Mesendoderm (in vitro differentiated cells): Measurements from ENCODE around the gene BMP10.

Source experiments
- DNase-seq: peaks from one replicate; pipeline ENCODE4 v3.0.0; 2013
- H2AK5ac ChIP-seq: 2 replicates; pipeline ENCODE4 v1.6.1; 2013; ENCODE audit warnings: low read length, inconsistent platforms
- H2BK120ac ChIP-seq: 2 replicates; pipeline ENCODE4 v1.6.1; 2013; ENCODE audit warnings: low read depth, mild to moderate bottlenecking, low read length, moderate library complexity, mixed read lengths
- H2BK15ac ChIP-seq: replicated peaks from 2 replicates; pipeline ENCODE4 v1.6.1; 2013; ENCODE audit warnings: low read depth, mild to moderate bottlenecking, moderate library complexity
- H2BK5ac ChIP-seq: 2 replicates; pipeline ENCODE4 v1.6.1; 2013; ENCODE audit warnings: low read length, inconsistent platforms
- H3K18ac ChIP-seq: 2 replicates; pipeline ENCODE4 v1.6.1; 2013; ENCODE audit warnings: mild to moderate bottlenecking, low read length, mixed read lengths
- H3K23ac ChIP-seq: one replicate; pipeline ENCODE4 v1.6.1; 2013; ENCODE audit warnings: low read length
- H3K27ac ChIP-seq: 2 replicates; pipeline ENCODE4 v1.5.1; 2013; ENCODE audit warnings: low read depth, mild to moderate bottlenecking, inconsistent platforms, low read length, moderate library complexity
- H3K27me3 ChIP-seq: 2 replicates; pipeline ENCODE4 v1.6.1; 2013; ENCODE audit warnings: low read length, control low read depth, mild to moderate bottlenecking, inconsistent platforms; ENCODE audit not compliant: insufficient read depth, poor library complexity
- H3K36me3 ChIP-seq: 2 replicates; pipeline ENCODE4 v1.6.1; 2013; ENCODE audit warnings: low read length, inconsistent platforms; ENCODE audit not compliant: control insufficient read depth, insufficient read depth
- H3K4ac ChIP-seq: one replicate; pipeline ENCODE4 v1.6.1; 2013; ENCODE audit warnings: low read depth, mild to moderate bottlenecking, low read length, moderate library complexity
- H3K4me1 ChIP-seq: 2 replicates; pipeline ENCODE4 v1.6.1; 2013; ENCODE audit warnings: low read depth, low read length, inconsistent platforms; ENCODE audit not compliant: control insufficient read depth
- H3K4me2 ChIP-seq: 2 replicates; pipeline ENCODE4 v1.6.1; 2013; ENCODE audit warnings: low read length
- H3K4me3 ChIP-seq: 2 replicates; pipeline ENCODE4 v1.5.1; 2013; ENCODE audit warnings: mild to moderate bottlenecking, low read length
- H3K56ac ChIP-seq: one replicate; pipeline ENCODE4 v1.6.1; 2013; ENCODE audit warnings: low read length
- H3K79me1 ChIP-seq: 2 replicates; pipeline ENCODE4 v1.6.1; 2013; ENCODE audit warnings: low read length, inconsistent platforms
- H3K79me2 ChIP-seq: 2 replicates; pipeline ENCODE4 v1.6.1; 2013; ENCODE audit warnings: mild to moderate bottlenecking, low read length; ENCODE audit not compliant: control insufficient read depth, insufficient read depth
- H3K9ac ChIP-seq: 2 replicates; pipeline ENCODE4 v1.6.1; 2013; ENCODE audit warnings: low read length, inconsistent platforms
- H4K5ac ChIP-seq: one replicate; pipeline ENCODE4 v1.6.1; 2013; ENCODE audit warnings: low read length
- H4K8ac ChIP-seq: one replicate; pipeline ENCODE4 v1.6.1; 2013; ENCODE audit warnings: low read depth, mild to moderate bottlenecking, control low read depth, low read length, moderate library complexity
- WGBS: extraction: QIAGEN DNeasy Blood & Tissue Kit; methylation state at CpG from one replicate; pipeline ENCODE4 v1.1.7; 2013; ENCODE audit warnings: low lambda C conversion rate, missing lambda C conversion rate; ENCODE audit not compliant: insufficient coverage; ENCODE audit errors: extremely low coverage; 5-methylcytosine and 5-hydroxymethylcytosine counted together

Gene BMP10

DNA sequence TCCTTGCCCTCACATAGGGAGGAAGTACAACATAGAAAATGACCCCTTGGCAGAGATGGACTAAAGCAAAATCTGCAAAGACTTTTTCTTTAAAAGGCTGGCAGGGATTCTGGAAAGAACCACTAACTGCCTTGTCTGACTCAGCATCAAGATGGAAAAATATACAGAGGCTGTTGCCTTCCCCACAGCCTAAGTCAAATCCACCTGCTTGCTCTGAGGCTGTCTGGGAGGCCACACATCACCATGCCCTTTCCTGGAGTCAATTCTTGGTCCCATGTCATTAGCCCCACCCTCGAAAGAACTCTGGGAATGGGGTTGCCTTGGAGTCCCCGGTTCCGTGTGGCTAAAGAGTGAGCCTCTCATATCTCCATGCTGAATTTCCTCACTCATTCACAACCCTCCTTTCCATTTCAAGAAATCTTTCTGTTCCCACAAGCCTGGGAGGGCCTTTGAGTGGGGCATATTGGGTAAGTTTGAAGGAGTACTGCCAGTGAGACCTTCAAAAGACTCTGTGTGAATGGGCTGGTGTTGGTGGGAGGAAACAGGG, 39.4 kb downstream of the BMP10 start:
- no peak overlapping the region for H2BK15ac ChIP-seq
- H3K9ac ChIP-seq: no peak overlapping the region
- no peak overlapping the region for H3K56ac ChIP-seq
- H3K4ac ChIP-seq: no peak overlapping the region
- no peaks in the 10 kb centered on the region for H3K79me2 ChIP-seq
- H3K23ac ChIP-seq: no peak overlapping the region
- H3K36me3 ChIP-seq: no peaks in the 10 kb centered on the region
- no peak overlapping the region for H2AK5ac ChIP-seq
- no peaks in the 10 kb centered on the region for H3K27me3 ChIP-seq
- no peaks in the 10 kb centered on the region for H3K79me1 ChIP-seq
- no peaks in the 10 kb centered on the region for H3K4me1 ChIP-seq
- no peak overlapping the region for H3K18ac ChIP-seq
- H2BK120ac ChIP-seq: no peak overlapping the region
- H3K4me2 ChIP-seq: no peak overlapping the region
- no peak overlapping the region for H3K27ac ChIP-seq
- DNase-seq: no peak
- no CpG with 5 or more reads among the region's 3 CpGs for WGBS
- H3K4me3 ChIP-seq: no peak overlapping the region
- H2BK5ac ChIP-seq: no peak overlapping the region
- no peak overlapping the region for H4K8ac ChIP-seq
- H4K5ac ChIP-seq: no peak overlapping the region

DNA sequence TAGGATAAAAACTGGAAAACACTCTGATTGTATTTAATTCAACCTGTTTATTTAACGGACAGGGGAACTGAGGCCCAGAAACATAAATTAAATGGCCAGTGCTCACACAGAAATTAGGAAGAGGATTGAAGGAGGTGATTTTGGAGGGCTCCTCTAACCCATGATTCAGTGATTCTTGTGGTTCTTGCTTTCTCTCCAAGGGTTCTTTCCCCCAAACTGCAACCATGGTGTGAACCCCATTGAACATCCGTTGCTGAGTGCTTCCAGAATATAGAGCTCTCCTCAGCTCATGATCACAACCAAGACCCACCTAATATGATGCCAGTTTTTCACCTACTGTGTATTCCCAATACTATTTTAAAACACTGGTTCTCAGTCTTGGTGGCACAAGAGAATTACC, 41.4 kb downstream of the BMP10 start:
- Histone ChIP-seq H4K5ac (no peak overlapping the region), H3K27ac (no peak overlapping the region), H3K18ac (no peak overlapping the region), H3K4ac (no peak overlapping the region), H3K23ac (no peak overlapping the region), H3K79me1 (no peaks in the 10 kb centered on the region), H2BK5ac (no peak overlapping the region), H3K27me3 (no peaks in the 10 kb centered on the region), H2BK15ac (no peak overlapping the region), H2BK120ac (no peak overlapping the region), H3K4me3 (no peak overlapping the region), H3K36me3 (no peaks in the 10 kb centered on the region), H3K4me2 (no peak overlapping the region), H3K4me1 (no peaks in the 10 kb centered on the region), H3K56ac (no peak overlapping the region), H3K9ac (no peak overlapping the region), H3K79me2 (no peaks in the 10 kb centered on the region), H2AK5ac (no peak overlapping the region), H4K8ac (no peak overlapping the region)
- no CpG with 5 or more reads among the region's 2 CpGs for WGBS
- no peak for DNase-seq

DNA sequence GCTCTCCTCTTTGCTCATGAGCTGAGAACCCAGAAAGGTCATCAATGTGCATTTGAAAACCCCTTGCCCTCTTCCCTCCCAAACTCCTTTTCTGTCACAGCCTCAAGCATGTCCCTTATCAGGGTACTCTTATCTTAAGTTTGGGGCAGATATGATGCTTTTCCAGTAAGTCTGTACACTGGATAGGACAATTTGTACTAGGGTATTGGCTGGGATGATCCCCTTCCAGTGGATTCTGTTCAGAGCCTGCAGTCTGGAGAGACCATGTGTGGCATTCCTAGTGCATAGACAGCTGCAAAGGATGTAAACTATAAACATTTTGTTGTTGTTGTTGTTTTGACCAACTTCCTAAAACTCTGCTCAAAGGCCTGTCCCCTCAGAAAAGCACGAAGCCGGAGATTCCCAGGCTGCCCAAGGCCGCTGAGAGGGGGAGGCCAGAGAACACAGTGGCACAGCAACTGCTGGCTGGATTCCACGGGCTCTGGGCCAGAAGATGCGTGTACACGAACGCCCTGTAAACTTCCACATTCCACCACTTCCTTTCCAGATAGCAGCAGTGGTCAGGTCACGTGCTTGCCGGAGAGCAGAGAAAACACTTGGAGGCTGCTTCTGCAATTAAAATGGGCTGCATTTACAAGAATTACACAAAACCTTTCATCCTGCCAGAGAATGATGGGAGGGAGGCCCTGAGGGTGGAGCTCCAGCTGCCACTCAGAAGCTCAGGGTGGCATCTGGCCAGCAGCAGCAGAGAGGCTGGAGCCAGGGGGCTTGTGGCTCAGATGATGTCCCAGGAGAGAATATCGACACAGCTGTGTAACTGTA, 42.1 kb downstream of the BMP10 start:
- Histone ChIP-seq H3K36me3 (no peaks in the 10 kb centered on the region), H3K4me3 (no peak overlapping the region), H2BK5ac (no peak overlapping the region), H3K79me2 (no peaks in the 10 kb centered on the region), H3K79me1 (no peaks in the 10 kb centered on the region), H3K4ac (no peak overlapping the region), H3K23ac (no peak overlapping the region), H2BK15ac (no peak overlapping the region), H3K4me1 (no peaks in the 10 kb centered on the region), H3K27me3 (no peaks in the 10 kb centered on the region), H3K18ac (no peak overlapping the region), H3K27ac (no peak overlapping the region), H2BK120ac (no peak overlapping the region), H3K4me2 (no peak overlapping the region), H3K9ac (no peak overlapping the region), H4K5ac (no peak overlapping the region), H4K8ac (no peak overlapping the region), H3K56ac (no peak overlapping the region), H2AK5ac (no peak overlapping the region)
- peak; percentile 32 for DNase-seq
- WGBS: no CpG with 5 or more reads among the region's 10 CpGs

- Histone ChIP-seq H3K27me3 (no peaks in the 10 kb centered on the region), H3K4me1 (no peaks in the 10 kb centered on the region), H2BK120ac (no peak overlapping the region), H2BK15ac (no peak overlapping the region), H4K5ac (no peak overlapping the region), H3K23ac (no peak overlapping the region), H4K8ac (no peak overlapping the region), H3K36me3 (no peaks in the 10 kb centered on the region), H3K4me3 (no peak overlapping the region), H2AK5ac (no peak overlapping the region), H3K27ac (no peak overlapping the region), H3K9ac (no peak overlapping the region), H2BK5ac (no peak overlapping the region), H3K56ac (no peak overlapping the region), H3K18ac (no peak overlapping the region), H3K4ac (no peak overlapping the region), H3K4me2 (no peak overlapping the region), H3K79me2 (no peaks in the 10 kb centered on the region), H3K79me1 (no peaks in the 10 kb centered on the region)
- DNase-seq: no peak
- WGBS: no CpG with 5 or more reads among the region's 4 CpGs
Measured at GRCh38 chr2:68827666-68828065, 43.5 kb downstream of the BMP10 start.

DNA sequence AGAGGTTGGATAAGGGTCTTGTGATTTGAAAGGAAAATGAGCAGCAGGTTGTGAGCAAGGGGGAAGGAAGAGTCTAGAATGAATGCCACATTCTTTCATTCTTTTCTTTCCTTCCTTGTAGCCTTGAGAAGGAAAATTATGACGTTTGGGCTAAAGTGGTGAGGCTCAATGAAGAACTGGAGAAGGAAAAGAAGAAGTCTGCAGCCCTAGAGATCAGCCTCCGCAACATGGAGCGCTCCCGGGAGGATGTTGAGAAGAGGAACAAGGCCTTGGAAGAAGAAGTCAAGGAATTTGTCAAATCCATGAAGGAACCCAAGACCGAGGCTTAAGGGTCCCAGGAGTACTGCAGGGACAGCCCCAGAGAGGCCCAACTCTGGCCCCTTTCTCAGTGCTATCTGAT, 45.3 kb downstream of the BMP10 start:
- Histone ChIP-seq H3K4me2 (no peak overlapping the region), H3K18ac (no peak overlapping the region), H3K79me2 (no peaks in the 10 kb centered on the region), H2AK5ac (no peak overlapping the region), H2BK5ac (no peak overlapping the region), H3K23ac (no peak overlapping the region), H3K9ac (no peak overlapping the region), H3K36me3 (no peaks in the 10 kb centered on the region), H2BK120ac (no peak overlapping the region), H3K56ac (no peak overlapping the region), H4K5ac (no peak overlapping the region), H3K27ac (no peak overlapping the region), H3K79me1 (no peaks in the 10 kb centered on the region), H3K4me1 (no peaks in the 10 kb centered on the region), H4K8ac (no peak overlapping the region), H3K4me3 (no peak overlapping the region), H3K4ac (no peak overlapping the region), H2BK15ac (no peak overlapping the region), H3K27me3 (no peaks in the 10 kb centered on the region)
- DNase-seq: no peak
- no CpG with 5 or more reads among the region's 5 CpGs for WGBS

- DNase-seq: no peak
- Histone ChIP-seq H3K27ac (no peak overlapping the region), H3K23ac (no peak overlapping the region), H3K4me1 (no peaks in the 10 kb centered on the region), H2AK5ac (no peak overlapping the region), H4K5ac (no peak overlapping the region), H3K56ac (no peak overlapping the region), H3K4me3 (no peak overlapping the region), H3K27me3 (no peaks in the 10 kb centered on the region), H2BK120ac (no peak overlapping the region), H3K4me2 (no peak overlapping the region), H3K9ac (no peak overlapping the region), H3K36me3 (no peaks in the 10 kb centered on the region), H3K79me1 (no peaks in the 10 kb centered on the region), H2BK15ac (no peak overlapping the region), H2BK5ac (no peak overlapping the region), H3K18ac (no peak overlapping the region), H3K4ac (no peak overlapping the region), H3K79me2 (no peaks in the 10 kb centered on the region), H4K8ac (no peak overlapping the region)
- no CpG with 5 or more reads among the region's 2 CpGs for WGBS
Measured at GRCh38 chr2:68824831-68825230, 46.4 kb downstream of the BMP10 start.
